Liver (tissue), 9 donors: Measurements from ENCODE around the gene SYCE3. TPM values are rescaled to one million over a fixed set of nuclear protein-coding genes. Genes with fewer than 3 reads are reported as not detected.

Source experiments
- DNase-seq: peaks from one replicate; pipeline ENCODE4 v3.0.0-alpha.2; 2017; ENCODE audit warnings: low spot score
- H3K27ac ChIP-seq, 2 donors: one replicate each; pipeline ENCODE4 v1.7.0; 2013; ENCODE audit warnings: inconsistent platforms in 2 of 2, low read length in 2 of 2, control low read depth in 1 of 2, low read depth in 1 of 2, mild to moderate bottlenecking in 1 of 2
- H3K27me3 ChIP-seq, 4 donors: one replicate each; pipeline versions ENCODE4 v1.6.1 to v1.7.0; 2013; ENCODE audit warnings: low read length in 3 of 4, inconsistent platforms in 1 of 4, mild to moderate bottlenecking in 1 of 4, moderate library complexity in 1 of 4; ENCODE audit not compliant: control insufficient read depth in 4 of 4, insufficient read depth in 4 of 4
- H3K36me3 ChIP-seq, 4 donors: one replicate each; pipeline versions ENCODE4 v1.6.1 to v1.7.0; 2013; ENCODE audit warnings: low read length in 3 of 4, mild to moderate bottlenecking in 3 of 4, low read depth in 1 of 4, moderate library complexity in 1 of 4; ENCODE audit not compliant: control insufficient read depth in 4 of 4, insufficient read depth in 3 of 4
- H3K4me1 ChIP-seq, 4 donors: one replicate each; pipeline versions ENCODE4 v1.6.1 to v1.7.0; 2013; ENCODE audit warnings: low read length in 3 of 4, mild to moderate bottlenecking in 3 of 4, moderate library complexity in 1 of 4; ENCODE audit not compliant: control insufficient read depth in 4 of 4, insufficient read depth in 4 of 4
- H3K4me3 ChIP-seq, 3 donors: one replicate each; pipeline versions ENCODE4 v1.6.1 to v1.7.0; 2013; ENCODE audit warnings: low read length in 3 of 3, control low read depth in 1 of 3, low read depth in 1 of 3, mild to moderate bottlenecking in 1 of 3
- H3K9ac ChIP-seq, 2 donors: one replicate each; pipeline ENCODE4 v1.7.0; 2013; ENCODE audit warnings: low read length in 2 of 2, mild to moderate bottlenecking in 2 of 2, moderate library complexity in 2 of 2, control low read depth in 1 of 2, low read depth in 1 of 2
- H3K9me3 ChIP-seq, 4 donors: one replicate each; pipeline versions ENCODE4 v1.6.1 to v1.7.0; 2013; ENCODE audit warnings: low read length in 3 of 4; ENCODE audit not compliant: control insufficient read depth in 4 of 4
- EGR1 ChIP-seq, 2 donors: IDR thresholded peaks; 2 replicates each; pipeline ENCODE4 v1.6.1; 2016 to 2018; ENCODE audit warnings: antibody characterized with exemption in 2 of 2, low read depth in 2 of 2
- FOXA1 ChIP-seq: IDR thresholded peaks from 2 replicates; pipeline ENCODE4 v1.6.1; 2016; ENCODE audit warnings: antibody characterized with exemption
- FOXA2 ChIP-seq: IDR thresholded peaks from 2 replicates; pipeline ENCODE4 v1.6.1; 2016; ENCODE audit warnings: antibody characterized with exemption
- GABPA ChIP-seq, 2 donors: IDR thresholded peaks in 1 of 2; conservative IDR thresholded peaks in 1 of 2; 2 replicates each; pipeline ENCODE4 v1.6.1; 2016; ENCODE audit warnings: antibody characterized with exemption in 2 of 2, mild to moderate bottlenecking in 1 of 2, moderate library complexity in 1 of 2
- HNF4A ChIP-seq, 2 donors: conservative IDR thresholded peaks; 2 replicates each; pipeline ENCODE4 v1.6.1; 2016; ENCODE audit warnings: antibody characterized with exemption in 2 of 2, mild to moderate bottlenecking in 2 of 2
- HNF4G ChIP-seq: IDR thresholded peaks from 2 replicates; pipeline ENCODE4 v1.6.1; 2016; ENCODE audit warnings: antibody characterized with exemption
- JUND ChIP-seq, 2 donors: IDR thresholded peaks; 2 replicates each; pipeline ENCODE4 v1.6.1; 2016; ENCODE audit warnings: antibody characterized with exemption in 2 of 2
- MAX ChIP-seq: IDR thresholded peaks from 2 replicates; pipeline ENCODE4 v1.6.1; 2016; ENCODE audit warnings: antibody characterized with exemption
- NR2F2 ChIP-seq: IDR thresholded peaks from 2 replicates; pipeline ENCODE4 v1.6.1; 2016; ENCODE audit warnings: antibody characterized with exemption
- RAD21 ChIP-seq, 2 donors: IDR thresholded peaks; 2 replicates each; pipeline ENCODE4 v1.6.1; 2016; ENCODE audit warnings: antibody characterized with exemption in 2 of 2, mild to moderate bottlenecking in 2 of 2
- REST ChIP-seq: IDR thresholded peaks from 2 replicates; pipeline ENCODE4 v1.6.1; 2016; ENCODE audit warnings: antibody characterized with exemption, mild to moderate bottlenecking
- RXRA ChIP-seq, 2 donors: IDR thresholded peaks; 2 replicates each; pipeline ENCODE4 v1.6.1; 2017 to 2018; ENCODE audit warnings: antibody characterized with exemption in 2 of 2, mild to moderate bottlenecking in 1 of 2
- SP1 ChIP-seq: IDR thresholded peaks from 2 replicates; pipeline ENCODE4 v1.6.1; 2018; ENCODE audit warnings: antibody characterized with exemption, mild to moderate bottlenecking
- TAF1 ChIP-seq: conservative IDR thresholded peaks from 2 replicates; pipeline ENCODE4 v1.6.1; 2016; ENCODE audit warnings: antibody characterized with exemption, mild to moderate bottlenecking
- YY1 ChIP-seq: IDR thresholded peaks from 2 replicates; pipeline ENCODE4 v1.6.1; 2016; ENCODE audit warnings: antibody characterized with exemption, mild to moderate bottlenecking
- WGBS: extraction: QIAGEN DNeasy Blood & Tissue Kit; methylation state at CpG from one replicate; pipeline ENCODE4 v1.1.7; 2013; 5-methylcytosine and 5-hydroxymethylcytosine counted together
- polyA plus RNA-seq, 2 donors: library from polyadenylated mRNA; stranded (reverse) in 1 of 2; unstranded in 1 of 2; fragments of 200-250 nt in 1 of 2; fragments of >200 nt in 1 of 2; fragmentation: Nextera tagmentation in 1 of 2; extraction: Ambion mirVana in 1 of 2; gene quantifications; one replicate each; pipeline versions ENCODE4 v1.2.1 to v1.2.3, GENCODE V29; 2013 to 2015
- total RNA-seq, 2 donors: library from RNA; depleted of rRNA; stranded (reverse); fragments of >200 nt; gene quantifications; one replicate each; pipeline ENCODE4 v1.2.3, GENCODE V29; 2014
- TF ChIP-seq, protein P1 (sequence below): IDR thresholded peaks from 2 replicates; pipeline ENCODE4 v1.6.1; 2016; ENCODE audit warnings: antibody characterized with exemption
- TF ChIP-seq, protein P2 (sequence below): IDR thresholded peaks from 2 replicates; pipeline ENCODE4 v1.6.1; 2016; ENCODE audit warnings: antibody characterized with exemption
- TF ChIP-seq, protein P3 (sequence below): fragments of 150-350 bp; IDR thresholded peaks from 2 replicates; pipeline ENCODE4 v1.5.1; 2017; ENCODE audit warnings: improper control_type of control experiment, low read depth, low read length; ENCODE audit not compliant: missing input control
- donor health status: healthy.
- donor health status: healthy.
- donor health status: healthy.
- donor health status: healthy.
- donor health status: healthy.

SYCE3 gene
- total and polyA plus RNA-seq, 4 donors, result 0.45 to 2.2 TPM; not detected in 2

- peaks cover 0 to 17% (median 0%) of the 10 kb centered on the region in 4 donors for H3K36me3 ChIP-seq
- DNase-seq, result no peak
Observed at GRCh38 chr22:50570861-50571260, 8.1 kb upstream of the SYCE3 start.

DNA sequence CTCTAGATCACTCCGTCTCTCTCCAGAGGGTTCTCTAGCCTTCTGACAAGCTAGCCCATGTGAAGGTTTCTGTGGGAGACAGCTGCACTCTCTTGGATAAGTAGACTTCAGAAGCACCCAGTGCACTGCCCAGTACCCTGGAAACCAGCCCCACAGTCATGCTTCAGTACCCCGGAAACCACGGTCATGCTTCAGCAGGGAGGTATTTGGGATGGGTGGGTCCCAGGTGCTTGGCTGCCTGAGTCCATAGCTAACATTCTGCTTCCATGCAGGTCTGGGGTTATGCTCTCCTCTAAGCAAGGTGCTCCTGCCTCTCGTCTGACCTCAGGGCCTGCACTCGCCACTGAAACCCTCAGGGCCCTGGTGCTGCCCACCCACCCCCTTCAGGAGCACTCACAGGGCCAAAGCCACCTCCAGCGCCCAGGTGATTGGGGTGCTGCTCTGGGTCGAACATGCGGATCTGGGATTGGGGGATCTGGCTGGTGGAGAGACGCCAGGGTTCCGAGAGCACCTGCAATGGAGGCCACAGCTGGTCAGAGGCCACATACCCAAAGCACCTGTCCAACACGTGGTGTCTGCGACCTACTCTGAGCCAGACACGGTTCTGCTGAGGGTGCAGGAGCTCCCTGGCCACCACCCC lies 7.3 kb upstream of the SYCE3 start:
- no peak overlapping the region for H3K4me3 ChIP-seq
- H3K4me1 ChIP-seq, result peaks cover 10 to 35% (median 22%) of the 10 kb centered on the region in 4 donors
- H3K36me3 ChIP-seq, result peaks cover 0 to 17% (median 0%) of the 10 kb centered on the region in 4 donors
- no peaks in the 10 kb centered on the region for H3K9me3 ChIP-seq
- WGBS, result 91% methylated on average over 13 of the region's 13 CpGs
- peak overlapping the region; percentile 96 to 97 for H3K27ac ChIP-seq
- H3K9ac ChIP-seq, result peak overlapping the region in 1 of 2 donors; percentile 36
- H3K27me3 ChIP-seq, result no peaks in the 10 kb centered on the region
- no peak for DNase-seq
- TF ChIP-seq SP1, result no peak
- no peak for TF ChIP-seq GABPA (IDR thresholded peaks at IDR 0.05 in 1 of 2, conservative IDR thresholded peaks at IDR 0.05 in 1 of 2)
- no peak for TF ChIP-seq EGR1 (IDR thresholded peaks at IDR 0.05; ENCODE audit: low read depth in 2 of 2)
- TF ChIP-seq HNF4G, result no peak
- TF ChIP-seq YY1, result no peak
- no peak for TF ChIP-seq JUND (IDR thresholded peaks at IDR 0.05)
- TF ChIP-seq, protein P1, sequence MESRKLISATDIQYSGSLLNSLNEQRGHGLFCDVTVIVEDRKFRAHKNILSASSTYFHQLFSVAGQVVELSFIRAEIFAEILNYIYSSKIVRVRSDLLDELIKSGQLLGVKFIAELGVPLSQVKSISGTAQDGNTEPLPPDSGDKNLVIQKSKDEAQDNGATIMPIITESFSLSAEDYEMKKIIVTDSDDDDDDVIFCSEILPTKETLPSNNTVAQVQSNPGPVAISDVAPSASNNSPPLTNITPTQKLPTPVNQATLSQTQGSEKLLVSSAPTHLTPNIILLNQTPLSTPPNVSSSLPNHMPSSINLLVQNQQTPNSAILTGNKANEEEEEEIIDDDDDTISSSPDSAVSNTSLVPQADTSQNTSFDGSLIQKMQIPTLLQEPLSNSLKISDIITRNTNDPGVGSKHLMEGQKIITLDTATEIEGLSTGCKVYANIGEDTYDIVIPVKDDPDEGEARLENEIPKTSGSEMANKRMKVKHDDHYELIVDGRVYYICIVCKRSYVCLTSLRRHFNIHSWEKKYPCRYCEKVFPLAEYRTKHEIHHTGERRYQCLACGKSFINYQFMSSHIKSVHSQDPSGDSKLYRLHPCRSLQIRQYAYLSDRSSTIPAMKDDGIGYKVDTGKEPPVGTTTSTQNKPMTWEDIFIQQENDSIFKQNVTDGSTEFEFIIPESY, result no peak
- TF ChIP-seq HNF4A (conservative IDR thresholded peaks at IDR 0.05), result no peak
- TF ChIP-seq FOXA2, result no peak
- TF ChIP-seq RXRA (IDR thresholded peaks at IDR 0.05), result no peak
- no peak for TF ChIP-seq FOXA1

More at GRCh38 chr22:50570861-50571260, 8.1 kb upstream of the SYCE3 start:
- no peaks in the 10 kb centered on the region for H3K27me3 ChIP-seq
- peaks cover 10 to 35% (median 22%) of the 10 kb centered on the region in 4 donors for H3K4me1 ChIP-seq
- peak overlapping the region; percentile 96 to 97 for H3K27ac ChIP-seq
- H3K9ac ChIP-seq, result no peak overlapping the region
- TF ChIP-seq RXRA (IDR thresholded peaks at IDR 0.05) (no peak), TAF1 (no peak), YY1 (no peak), FOXA1 (no peak), HNF4G (no peak), SP1 (no peak), NR2F2 (no peak), GABPA (IDR thresholded peaks at IDR 0.05 in 1 of 2, conservative IDR thresholded peaks at IDR 0.05 in 1 of 2) (no peak), MAX (no peak), HNF4A (conservative IDR thresholded peaks at IDR 0.05) (no peak), RAD21 (IDR thresholded peaks at IDR 0.05) (no peak), REST (no peak)
- TF ChIP-seq, protein P2, sequence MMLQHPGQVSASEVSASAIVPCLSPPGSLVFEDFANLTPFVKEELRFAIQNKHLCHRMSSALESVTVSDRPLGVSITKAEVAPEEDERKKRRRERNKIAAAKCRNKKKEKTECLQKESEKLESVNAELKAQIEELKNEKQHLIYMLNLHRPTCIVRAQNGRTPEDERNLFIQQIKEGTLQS, result no peak
- TF ChIP-seq, protein P3, sequence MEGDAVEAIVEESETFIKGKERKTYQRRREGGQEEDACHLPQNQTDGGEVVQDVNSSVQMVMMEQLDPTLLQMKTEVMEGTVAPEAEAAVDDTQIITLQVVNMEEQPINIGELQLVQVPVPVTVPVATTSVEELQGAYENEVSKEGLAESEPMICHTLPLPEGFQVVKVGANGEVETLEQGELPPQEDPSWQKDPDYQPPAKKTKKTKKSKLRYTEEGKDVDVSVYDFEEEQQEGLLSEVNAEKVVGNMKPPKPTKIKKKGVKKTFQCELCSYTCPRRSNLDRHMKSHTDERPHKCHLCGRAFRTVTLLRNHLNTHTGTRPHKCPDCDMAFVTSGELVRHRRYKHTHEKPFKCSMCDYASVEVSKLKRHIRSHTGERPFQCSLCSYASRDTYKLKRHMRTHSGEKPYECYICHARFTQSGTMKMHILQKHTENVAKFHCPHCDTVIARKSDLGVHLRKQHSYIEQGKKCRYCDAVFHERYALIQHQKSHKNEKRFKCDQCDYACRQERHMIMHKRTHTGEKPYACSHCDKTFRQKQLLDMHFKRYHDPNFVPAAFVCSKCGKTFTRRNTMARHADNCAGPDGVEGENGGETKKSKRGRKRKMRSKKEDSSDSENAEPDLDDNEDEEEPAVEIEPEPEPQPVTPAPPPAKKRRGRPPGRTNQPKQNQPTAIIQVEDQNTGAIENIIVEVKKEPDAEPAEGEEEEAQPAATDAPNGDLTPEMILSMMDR, result no peak
- no peak overlapping the region for H3K4me3 ChIP-seq
- no peaks in the 10 kb centered on the region for H3K9me3 ChIP-seq
- 90% methylated on average over 12 of the region's 12 CpGs for WGBS
